PFSK-1 (cell line): ENCODE data around the gene ITGA1.

ENCODE experiments used
- FOXP2 ChIP-seq: optimal IDR thresholded peaks from 2 replicates; pipeline ENCODE3; 2011; ENCODE audit warnings: borderline replicate concordance, control low read depth, inconsistent platforms; ENCODE audit not compliant: insufficient read depth; ENCODE audit errors: extremely low read length, extremely low read depth
- POLR2AphosphoS5 ChIP-seq: IDR thresholded peaks from 2 replicates; pipeline ENCODE4 v1.6.1; 2012; ENCODE audit warnings: low read depth, mild to moderate bottlenecking, control low read depth, low read length, moderate library complexity
- REST ChIP-seq, 2 experiments: IDR thresholded peaks; 2 replicates each; pipeline versions ENCODE4 v1.6.1 to v1.8.0; 2011 to 2012; ENCODE audit warnings: low read depth in 2 of 2, low read length in 2 of 2, control low read depth in 1 of 2, inconsistent platforms in 1 of 2, mild to moderate bottlenecking in 1 of 2, moderate library complexity in 1 of 2; ENCODE audit not compliant: insufficient read depth in 1 of 2
- SIN3A ChIP-seq: IDR thresholded peaks from 2 replicates; pipeline ENCODE4 v1.6.1; 2012; ENCODE audit warnings: mild to moderate bottlenecking, low read length, moderate library complexity, borderline replicate concordance; ENCODE audit not compliant: insufficient read depth
- TAF1 ChIP-seq: IDR thresholded peaks from 2 replicates; pipeline ENCODE4 v1.6.1; 2012; ENCODE audit warnings: low read length, control low read depth, borderline replicate concordance; ENCODE audit not compliant: insufficient read depth

Gene ITGA1

DNA sequence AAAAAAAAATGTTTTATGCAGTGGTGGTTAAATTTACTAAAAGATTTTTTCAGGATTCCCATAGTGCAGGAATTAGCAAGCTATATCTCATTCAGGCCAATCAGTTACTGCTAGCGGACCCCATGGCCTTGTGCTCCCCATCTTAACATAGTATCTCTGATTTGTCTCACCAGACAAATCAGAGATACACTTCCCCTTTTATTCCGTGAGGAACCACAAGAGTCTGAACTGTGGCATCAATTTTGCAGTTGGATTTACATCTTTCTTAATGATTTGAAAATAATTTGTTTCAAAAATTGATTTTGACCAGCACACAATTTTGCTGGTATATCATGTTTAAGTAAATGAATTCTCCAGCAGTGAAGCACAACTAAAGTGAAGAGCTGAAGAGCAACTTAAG, 17.9 kb downstream of the ITGA1 start:
- TF ChIP-seq FOXP2 = no peak
- no peak for TF ChIP-seq REST (IDR thresholded peaks at IDR 0.05; ENCODE audit: insufficient read depth in 1 of 2, low read depth in 2 of 2, low read length in 2 of 2)
- TF ChIP-seq TAF1 = no peak
- TF ChIP-seq SIN3A = no peak
- TF ChIP-seq POLR2AphosphoS5 = no peak

GRCh38 chr5:52807037-52807436, 19.3 kb downstream of the ITGA1 start:
- TF ChIP-seq POLR2AphosphoS5 (no peak), FOXP2 (no peak), SIN3A (no peak), REST (IDR thresholded peaks at IDR 0.05; ENCODE audit: insufficient read depth in 1 of 2, low read depth in 2 of 2, low read length in 2 of 2) (no peak), TAF1 (no peak)

DNA sequence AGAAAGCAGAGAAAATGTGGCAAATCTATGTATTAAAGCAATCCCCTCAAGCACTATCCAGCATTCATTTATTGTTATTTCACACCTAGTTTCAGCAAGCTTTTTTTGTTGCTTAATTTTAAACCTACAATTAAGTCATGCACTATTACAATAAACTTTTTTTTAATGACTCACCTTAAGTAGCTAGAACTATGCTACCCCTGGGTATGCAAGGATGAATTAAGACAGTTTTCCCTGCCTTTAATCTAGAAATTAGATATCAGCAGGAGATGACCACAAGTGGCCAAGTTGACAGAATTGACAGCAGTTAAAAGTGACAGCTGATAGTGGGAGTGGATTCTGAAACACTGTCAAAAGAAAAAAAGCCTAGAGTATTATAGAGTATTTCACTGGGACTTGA, 20.0 kb downstream of the ITGA1 start:
- TF ChIP-seq FOXP2 (no peak), REST (IDR thresholded peaks at IDR 0.05; ENCODE audit: insufficient read depth in 1 of 2, low read depth in 2 of 2, low read length in 2 of 2) (no peak), POLR2AphosphoS5 (no peak), TAF1 (no peak), SIN3A (no peak)

- TF ChIP-seq TAF1 (no peak), REST (IDR thresholded peaks at IDR 0.05; ENCODE audit: insufficient read depth in 1 of 2, low read depth in 2 of 2, low read length in 2 of 2) (no peak), FOXP2 (no peak), SIN3A (no peak), POLR2AphosphoS5 (no peak)
These were observed 20.7 kb downstream of the ITGA1 start for GRCh38 chr5:52808316-52808901.
